ENCODE measurements around the gene PARD3B.

DNA sequence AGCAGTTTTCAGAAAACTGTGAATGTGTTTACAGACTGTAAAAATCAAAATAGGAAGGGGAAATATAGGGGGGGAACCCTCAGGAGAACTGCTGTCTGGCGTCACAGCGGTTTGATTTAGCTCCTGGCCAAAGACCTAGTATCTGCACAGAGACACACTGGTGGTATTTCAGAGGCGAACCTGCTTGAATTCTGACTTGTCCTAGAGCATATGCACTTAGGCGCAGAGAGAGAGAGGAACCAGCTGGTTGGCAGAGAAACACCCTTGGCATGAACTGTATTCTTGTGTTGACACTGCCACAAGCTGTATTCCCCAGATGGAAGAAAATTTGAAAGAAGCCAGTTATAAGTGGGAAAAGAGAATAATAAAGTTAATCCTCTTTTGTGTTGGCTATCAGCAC, 630.6 kb downstream of the PARD3B start:
- no peak for TF ChIP-seq SPI1 (IDR thresholded peaks at IDR 0.05; ENCODE audit: low read depth, low read length)
- no peak for TF ChIP-seq PAX5 (IDR thresholded peaks at IDR 0.05; ENCODE audit: insufficient read depth, low read length, severe bottlenecking)
- TF ChIP-seq TAF1 (IDR thresholded peaks at IDR 0.05; ENCODE audit: low read depth, low read length) = no peak
- TF ChIP-seq POLR2AphosphoS5 (IDR thresholded peaks at IDR 0.05; ENCODE audit: low read depth, low read length) = no peak
- no peak for TF ChIP-seq POLR2A (IDR thresholded peaks at IDR 0.05; ENCODE audit: low read depth, low read length)
- TF ChIP-seq POU2F2 (IDR thresholded peaks at IDR 0.05; ENCODE audit: low read depth, low read length) = no peak

All from GM12891 (cell line).